K562 (cell line): ENCODE data around the gene MLLT11. TPM values are rescaled to one million over a fixed set of nuclear protein-coding genes. Genes with fewer than 3 reads are reported as not detected.
A peak's percentile ranks its signal among the peaks of the same experiment; 100 is the strongest.

Source experiments
- ATF3 ChIP-seq, 2 experiments: fragments of 450-650 bp in 1 of 2; sonication (generic) in 1 of 2; formaldehyde crosslinking in 1 of 2; IDR thresholded peaks in 1 of 2; conservative IDR thresholded peaks in 1 of 2; 2 replicates each; pipeline versions ENCODE4 v1.6.1 to v1.8.1; 2016 to 2023; ENCODE audit warnings: mild to moderate bottlenecking in 2 of 2, moderate library complexity in 2 of 2, inconsistent platforms in 1 of 2, missing genetic modification reagents in 1 of 2
- BCLAF1 ChIP-seq, 2 experiments: fragments of 450-650 bp in 1 of 2; IDR thresholded peaks; 2 replicates each; pipeline ENCODE4 v1.6.1; 2011 to 2017; ENCODE audit warnings: low read depth in 2 of 2, antibody characterized with exemption in 1 of 2, borderline replicate concordance in 1 of 2, low read length in 1 of 2, mild to moderate bottlenecking in 1 of 2, mixed read lengths in 1 of 2; ENCODE audit not compliant: control insufficient read depth in 1 of 2
- CBFA2T2 ChIP-seq: fragments of 450-650 bp; conservative IDR thresholded peaks from 2 replicates; pipeline ENCODE4 v1.6.1; 2017; ENCODE audit warnings: mild to moderate bottlenecking
- CEBPZ ChIP-seq: fragments of 150-350 bp; IDR thresholded peaks from 2 replicates; pipeline ENCODE4 v1.6.1; 2014; ENCODE audit warnings: low read depth, mild to moderate bottlenecking, low read length, borderline replicate concordance
- CGGBP1 ChIP-seq: fragments of 250-450 bp; sonication (Bioruptor Pico); IDR thresholded peaks from 2 replicates; pipeline ENCODE4 v1.9.0; 2021; ENCODE audit warnings: mild to moderate bottlenecking
- DMBX1 ChIP-seq: fragments of 250-450 bp; sonication (Bioruptor Pico); IDR thresholded peaks from 2 replicates; pipeline ENCODE4 v1.8.0; 2022; ENCODE audit warnings: inconsistent platforms, mild to moderate bottlenecking, moderate library complexity, borderline replicate concordance
- GATA2 ChIP-seq: sonication (generic); formaldehyde crosslinking; IDR thresholded peaks from 2 replicates; pipeline ENCODE4 v1.4.0; 2020; ENCODE audit warnings: mild to moderate bottlenecking, missing genetic modification reagents
- KLF10 ChIP-seq: fragments of 250-450 bp; sonication (Bioruptor Pico); IDR thresholded peaks from 2 replicates; pipeline ENCODE4 v1.6.1; 2021; ENCODE audit warnings: matching md5 sums
- MCM2 ChIP-seq: fragments of 450-650 bp; IDR thresholded peaks from 2 replicates; pipeline ENCODE4 v1.6.1; 2017; ENCODE audit warnings: low read depth, mild to moderate bottlenecking
- MEF2D ChIP-seq: conservative IDR thresholded peaks from 2 replicates; pipeline ENCODE4 v1.6.1; 2016; ENCODE audit warnings: low read depth, missing genetic modification characterization, missing compliant biosample characterization
- NR1H2 ChIP-seq: sonication (generic); formaldehyde crosslinking; IDR thresholded peaks from 2 replicates; pipeline ENCODE4 v1.4.0; 2020; ENCODE audit warnings: mild to moderate bottlenecking, missing genetic modification reagents
- PHF21A ChIP-seq: fragments of 450-650 bp; IDR thresholded peaks from 2 replicates; pipeline ENCODE4 v1.6.1; 2017; ENCODE audit warnings: low read depth, borderline replicate concordance
- RFX7 ChIP-seq: fragments of 250-450 bp; sonication (Bioruptor Pico); IDR thresholded peaks from 2 replicates; pipeline ENCODE4 v1.5.1; 2021; ENCODE audit warnings: mild to moderate bottlenecking
- SOX6 ChIP-seq: fragments of 450-650 bp; IDR thresholded peaks from 2 replicates; pipeline ENCODE4 v1.6.1; 2014; ENCODE audit warnings: mild to moderate bottlenecking
- TAL1 ChIP-seq: fragments of 450-650 bp; IDR thresholded peaks from 2 replicates; pipeline ENCODE4 v1.6.1; 2016; ENCODE audit warnings: mild to moderate bottlenecking
- ZBTB12 ChIP-seq: fragments of 250-450 bp; sonication (Bioruptor Pico); IDR thresholded peaks from 2 replicates; pipeline ENCODE4 v1.4.0; 2020
- ZNF174 ChIP-seq: fragments of 250-450 bp; sonication (Bioruptor Pico); IDR thresholded peaks from 2 replicates; pipeline ENCODE4 v1.4.0; 2020; ENCODE audit warnings: mild to moderate bottlenecking
- ZNF511 ChIP-seq: sonication (generic); formaldehyde crosslinking; IDR thresholded peaks from 2 replicates; pipeline ENCODE4 v1.8.0; 2022; ENCODE audit warnings: mild to moderate bottlenecking, missing genetic modification reagents
- polyA plus RNA-seq, 8 experiments: library from polyadenylated mRNA; depleted of rRNA in 4 of 8; stranded (reverse) in 5 of 8; unstranded in 3 of 8; fragments of >200 nt; fragmentation: Nextera tagmentation in 2 of 8; fragmentation: Illumina TruSeq in 1 of 8; extraction: Ambion mirVana in 2 of 8; extraction: Trizol in 1 of 8; gene quantifications; 2 replicates each; pipeline versions ENCODE4 v1.2.1 to v1.2.3, GENCODE V29; 2011 to 2014; ENCODE audit warnings: inconsistent platforms in 1 of 8, missing spikeins in 1 of 8
- total RNA-seq, 7 experiments: library from RNA; depleted of rRNA in 6 of 7; stranded (reverse); fragments of >200 nt in 6 of 7; fragmentation: Illumina TruSeq in 2 of 7; extraction: Trizol in 2 of 7; gene quantifications; 2 replicates each; pipeline versions ENCODE4 v1.2.1 to v1.2.3, GENCODE V29; 2011 to 2021; ENCODE audit warnings: low replicate concordance in 1 of 7

MLLT11 gene
- total and polyA plus RNA-seq, 9 of the 15 experiments (the other 6 are each of a cell fraction or from before 2014, with no cell fraction given) = 12.1 to 91.0 (median 22.0) TPM

- TF ChIP-seq GATA2 (CRISPR knock-in tag) (0 out of 2 replicates have a peak, but pooled peaks have one; percentile 37), TAL1 (peak; percentile 56; the same call in 1 of the 2 replicates), RFX7 (CRISPR knock-in tag) (no peak), PHF21A (no peak), CGGBP1 (CRISPR knock-in tag) (no peak), ZNF174 (CRISPR knock-in tag) (no peak), ZBTB12 (CRISPR knock-in tag) (no peak), BCLAF1 (IDR thresholded peaks at IDR 0.05; ENCODE audit: borderline replicate concordance in 1 of 2, control insufficient read depth in 1 of 2, low read depth in 2 of 2, low read length in 1 of 2) (no peak), SOX6 (no peak), MEF2D (tag) (no peak), CEBPZ (no peak), MCM2 (no peak), KLF10 (no peak), ATF3 (IDR thresholded peaks at IDR 0.05) (no peak), ATF3 (CRISPR knock-in tag; conservative IDR thresholded peaks at IDR 0.05) (no peak), CBFA2T2 (peak; percentile 41; the same call in 1 of the 2 replicates), ZNF511 (CRISPR knock-in tag) (no peak), NR1H2 (CRISPR knock-in tag) (no peak), DMBX1 (no peak)
Observed at GRCh38 chr1:151051356-151052009, 8.7 kb upstream of the MLLT11 start (continued).
